ENCODE measurements around the gene PFKP. TPM values are rescaled to one million over a fixed set of nuclear protein-coding genes. Genes with fewer than 3 reads are reported as not detected.
"Not testable (repeated sequence)": the region's sequence is repeated elsewhere in the genome, so short reads cannot be mapped to it uniquely, and the experiment has no call there.

Gene PFKP
- total RNA-seq, 1 donor from 2014 or later: 196 TPM

GRCh38 chr10:3103646-3104045, 36.3 kb downstream of the PFKP start:
- no peak for FAIRE-seq
- H3K36me3 ChIP-seq (ENCODE audit: control insufficient read depth, insufficient read depth, low read length): peaks cover 29% of the 10 kb centered on the region

GRCh38 chr10:3104251-3104918, 37.0 kb downstream of the PFKP start:
- H3K27me3 ChIP-seq (ENCODE audit: control insufficient read depth, insufficient read depth, low read length): no peaks in the 10 kb centered on the region
- peaks cover 37% of the 10 kb centered on the region for H3K36me3 ChIP-seq (ENCODE audit: control insufficient read depth, insufficient read depth, low read length)
- no peak for TF ChIP-seq CTCF (IDR thresholded peaks at IDR 0.05; ENCODE audit: insufficient read depth, low read length, severe bottlenecking)
- FAIRE-seq (no peak), DNase-seq (ENCODE audit: low read depth) (no peak)
- H3K4me3 ChIP-seq (ENCODE audit: low read depth, low read length): no peak overlapping the region

More at GRCh38 chr10:3103646-3104045, 36.3 kb downstream of the PFKP start:
- no peak for DNase-seq (ENCODE audit: low read depth)
- H3K27me3 ChIP-seq (ENCODE audit: control insufficient read depth, insufficient read depth, low read length): no peaks in the 10 kb centered on the region
- no peak for TF ChIP-seq CTCF (IDR thresholded peaks at IDR 0.05; ENCODE audit: insufficient read depth, low read length, severe bottlenecking)
- no peak overlapping the region for H3K4me3 ChIP-seq (ENCODE audit: low read depth, low read length)

GRCh38 chr10:3105166-3105565, 37.8 kb downstream of the PFKP start:
- no peak overlapping the region for H3K4me3 ChIP-seq (ENCODE audit: low read depth, low read length)
- FAIRE-seq: no peak
- TF ChIP-seq CTCF (IDR thresholded peaks at IDR 0.05; ENCODE audit: insufficient read depth, low read length, severe bottlenecking): no peak
- no peak for DNase-seq (ENCODE audit: low read depth)
- H3K36me3 ChIP-seq (ENCODE audit: control insufficient read depth, insufficient read depth, low read length): peaks cover 39% of the 10 kb centered on the region
- no peaks in the 10 kb centered on the region for H3K27me3 ChIP-seq (ENCODE audit: control insufficient read depth, insufficient read depth, low read length)

GRCh38 chr10:3105905-3106304, 38.6 kb downstream of the PFKP start:
- H3K27me3 ChIP-seq (ENCODE audit: control insufficient read depth, insufficient read depth, low read length): no peaks in the 10 kb centered on the region
- H3K4me3 ChIP-seq (ENCODE audit: low read depth, low read length): no peak overlapping the region
- DNase-seq (ENCODE audit: low read depth) (no peak), FAIRE-seq (no peak)
- no peak for TF ChIP-seq CTCF (IDR thresholded peaks at IDR 0.05; ENCODE audit: insufficient read depth, low read length, severe bottlenecking)
- H3K36me3 ChIP-seq (ENCODE audit: control insufficient read depth, insufficient read depth, low read length): peaks cover 34% of the 10 kb centered on the region

- not testable (repeated sequence) for H3K27me3 ChIP-seq (ENCODE audit: control insufficient read depth, insufficient read depth, low read length); FAIRE-seq; H3K4me3 ChIP-seq (ENCODE audit: low read depth, low read length); DNase-seq (ENCODE audit: low read depth)
- peaks cover 34% of the 10 kb centered on the region for H3K36me3 ChIP-seq (ENCODE audit: control insufficient read depth, insufficient read depth, low read length)
Measured at GRCh38 chr10:3106328-3106727, 39.0 kb downstream of the PFKP start.

GRCh38 chr10:3106928-3107425, 39.6 kb downstream of the PFKP start:
- Histone ChIP-seq H3K36me3 (ENCODE audit: control insufficient read depth, insufficient read depth, low read length) (peaks cover 34% of the 10 kb centered on the region), H3K27me3 (ENCODE audit: control insufficient read depth, insufficient read depth, low read length) (no peaks in the 10 kb centered on the region), H3K4me3 (ENCODE audit: low read depth, low read length) (no peak overlapping the region)
- DNase-seq (ENCODE audit: low read depth) (peak; percentile 60), FAIRE-seq (no peak)
- TF ChIP-seq CTCF (IDR thresholded peaks at IDR 0.05; ENCODE audit: insufficient read depth, low read length, severe bottlenecking): no peak
